Measurements from ENCODE around the gene ESF1.
"Not testable (repeated sequence)": the region's sequence is repeated elsewhere in the genome, so short reads cannot be mapped to it uniquely, and the experiment has no call there.

Gene ESF1

GRCh38 chr20:13739731-13740649 lies 44.7 kb downstream of the ESF1 start:
- no peak for DNase-seq (ENCODE audit: low read depth)

GRCh38 chr20:13738187-13738586 lies 46.5 kb downstream of the ESF1 start:
- not testable (repeated sequence) for DNase-seq (ENCODE audit: low read depth)

- DNase-seq (ENCODE audit: low read depth): no peak
Observed at GRCh38 chr20:13736436-13737191, 48.1 kb downstream of the ESF1 start.

- DNase-seq (ENCODE audit: low read depth): no peak
Observed at GRCh38 chr20:13735826-13736225, 48.9 kb downstream of the ESF1 start.

GRCh38 chr20:13723011-13723410 lies 61.7 kb downstream of the ESF1 start:
- DNase-seq (ENCODE audit: low read depth): no peak

GRCh38 chr20:13718171-13718570 lies 66.5 kb downstream of the ESF1 start:
- DNase-seq (ENCODE audit: low read depth): no peak

GRCh38 chr20:13717631-13718044 lies 67.1 kb downstream of the ESF1 start:
- DNase-seq (ENCODE audit: low read depth): no peak

- DNase-seq (ENCODE audit: low read depth): no peak
Observed at GRCh38 chr20:13715171-13715570, 69.5 kb downstream of the ESF1 start.

GRCh38 chr20:13708234-13708633 lies 76.5 kb downstream of the ESF1 start:
- no peak for DNase-seq (ENCODE audit: low read depth)

GRCh38 chr20:13703265-13703664 lies 81.5 kb downstream of the ESF1 start:
- no peak for DNase-seq (ENCODE audit: low read depth)

GRCh38 chr20:13701486-13701885 lies 83.2 kb downstream of the ESF1 start:
- no peak for DNase-seq (ENCODE audit: low read depth)

GRCh38 chr20:13700761-13701160 lies 84.0 kb downstream of the ESF1 start:
- no peak for DNase-seq (ENCODE audit: low read depth)

GRCh38 chr20:13694420-13695150 lies 90.1 kb downstream of the ESF1 start:
- DNase-seq (ENCODE audit: low read depth): no peak

GRCh38 chr20:13692802-13693736 lies 91.7 kb downstream of the ESF1 start:
- DNase-seq (ENCODE audit: low read depth): no peak

- no peak for DNase-seq (ENCODE audit: low read depth)
Observed at GRCh38 chr20:13690943-13691342, 93.8 kb downstream of the ESF1 start.

- DNase-seq (ENCODE audit: low read depth): no peak
Observed at GRCh38 chr20:13687815-13688214, 96.9 kb downstream of the ESF1 start.

- DNase-seq (ENCODE audit: low read depth): no peak
Observed at GRCh38 chr20:13685623-13686022, 99.1 kb downstream of the ESF1 start.

GRCh38 chr20:13684566-13685222 lies 100.0 kb downstream of the ESF1 start:
- DNase-seq (ENCODE audit: low read depth): no peak

GRCh38 chr20:13683833-13684232 lies 100.9 kb downstream of the ESF1 start:
- no peak for DNase-seq (ENCODE audit: low read depth)

- DNase-seq (ENCODE audit: low read depth): no peak
Observed at GRCh38 chr20:13681248-13682125, 103.2 kb downstream of the ESF1 start.
